ENCODE results near the gene PCID2.

Gene PCID2

GRCh38 chr13:113209759-113210421 lies 1.4 kb upstream of the PCID2 start:
- in situ Hi-C loops (cut with MboI; ENCODE audit: low sequenced_read_pairs, unreplicated experiment): no loop called here
- peak; percentile 76 for DNase-seq (ENCODE audit: low spot score)
- no peak for TF ChIP-seq CTCF (IDR thresholded peaks at IDR 0.05; ENCODE audit: borderline replicate concordance, control extremely low read depth, extremely low read depth, insufficient read depth, missing control alignments)

GRCh38 chr13:113209336-113209758 lies 878 bp upstream of the PCID2 start, which contains the start of gene CUL4A:
CUL4A (plus strand) TSS chr13:113209613; CDS start chr13:113209628, 15 bp downstream.
- in situ Hi-C loops (cut with MboI; ENCODE audit: low sequenced_read_pairs, unreplicated experiment): no loop called here
- no peak for TF ChIP-seq CTCF (IDR thresholded peaks at IDR 0.05; ENCODE audit: borderline replicate concordance, control extremely low read depth, extremely low read depth, insufficient read depth, missing control alignments)
- DNase-seq (ENCODE audit: low spot score): peak; percentile 88

GRCh38 chr13:113207890-113208420 lies 514 bp downstream of the PCID2 start:
- peak; percentile 49 for DNase-seq (ENCODE audit: low spot score)
- TF ChIP-seq CTCF (IDR thresholded peaks at IDR 0.05; ENCODE audit: borderline replicate concordance, control extremely low read depth, extremely low read depth, insufficient read depth, missing control alignments): no peak
- in situ Hi-C loops (cut with MboI; ENCODE audit: low sequenced_read_pairs, unreplicated experiment): no loop called here

GRCh38 chr13:113207460-113207859 lies 1.0 kb downstream of the PCID2 start:
- in situ Hi-C loops (cut with MboI; ENCODE audit: low sequenced_read_pairs, unreplicated experiment): no loop called here
- no peak for DNase-seq (ENCODE audit: low spot score)
- no peak for TF ChIP-seq CTCF (IDR thresholded peaks at IDR 0.05; ENCODE audit: borderline replicate concordance, control extremely low read depth, extremely low read depth, insufficient read depth, missing control alignments)

GRCh38 chr13:113205428-113205931 lies 3.0 kb downstream of the PCID2 start:
- no peak for DNase-seq (ENCODE audit: low spot score)
- in situ Hi-C loops (cut with MboI; ENCODE audit: low sequenced_read_pairs, unreplicated experiment): no loop called here
- TF ChIP-seq CTCF (IDR thresholded peaks at IDR 0.05; ENCODE audit: borderline replicate concordance, control extremely low read depth, extremely low read depth, insufficient read depth, missing control alignments): no peak

- DNase-seq (ENCODE audit: low spot score): no peak
- TF ChIP-seq CTCF (IDR thresholded peaks at IDR 0.05; ENCODE audit: borderline replicate concordance, control extremely low read depth, extremely low read depth, insufficient read depth, missing control alignments): no peak
- in situ Hi-C loops (cut with MboI; ENCODE audit: low sequenced_read_pairs, unreplicated experiment): no loop called here
Measured at GRCh38 chr13:113204378-113204734, 4.1 kb downstream of the PCID2 start.

Data from GM13976 (cell line).